HEK293T (cell line): ENCODE measurements around the gene LRMDA.

Source experiments
- CTCF ChIA-PET: fragments of 350-600 bp; formaldehyde crosslinking; extraction: SDS; loops from one replicate; lab custom pipeline; 2021; ENCODE audit warnings: antibody characterized with exemption, inconsistent platforms; lab: Yijun Ruan, JAX
- POLR2A ChIA-PET: fragments of 350-600 bp; formaldehyde crosslinking; extraction: SDS; loops from one replicate; lab custom pipeline; 2020; ENCODE audit warnings: antibody characterized with exemption, inconsistent platforms; lab: Yijun Ruan, JAX
- DNase-seq: peaks from one replicate; pipeline ENCODE4 v3.0.0; 2012; ENCODE audit warnings: mixed read lengths; ENCODE audit errors: extremely low spot score
- ARNT ChIP-seq: fragments of 450-650 bp; IDR thresholded peaks from 2 replicates; pipeline ENCODE4 v1.6.1; 2017; ENCODE audit warnings: mild to moderate bottlenecking
- BHLHE40 ChIP-seq: fragments of 450-650 bp; IDR thresholded peaks from 2 replicates; pipeline ENCODE4 v1.6.1; 2016; ENCODE audit warnings: mild to moderate bottlenecking, moderate library complexity, borderline replicate concordance
- CTBP1 ChIP-seq: fragments of 450-650 bp; IDR thresholded peaks from 2 replicates; pipeline ENCODE4 v1.6.1; 2016; ENCODE audit warnings: borderline replicate concordance
- ELF4 ChIP-seq: fragments of 450-650 bp; IDR thresholded peaks from 2 replicates; pipeline ENCODE4 v1.6.1; 2017; ENCODE audit warnings: antibody characterized with exemption
- FOXA1 ChIP-seq: fragments of 450-650 bp; IDR thresholded peaks from 2 replicates; pipeline ENCODE4 v1.6.1; 2016; ENCODE audit warnings: mild to moderate bottlenecking
- FOXK2 ChIP-seq: fragments of 450-650 bp; IDR thresholded peaks from 2 replicates; pipeline ENCODE4 v1.6.1; 2016; ENCODE audit warnings: mild to moderate bottlenecking
- FOXM1 ChIP-seq: fragments of 450-650 bp; IDR thresholded peaks from 2 replicates; pipeline ENCODE4 v1.6.1; 2017; ENCODE audit warnings: mild to moderate bottlenecking, borderline replicate concordance
- HDGF ChIP-seq: fragments of 450-650 bp; IDR thresholded peaks from 2 replicates; pipeline ENCODE4 v1.6.1; 2017; ENCODE audit warnings: antibody characterized with exemption, borderline replicate concordance
- L3MBTL2 ChIP-seq: fragments of 450-650 bp; conservative IDR thresholded peaks from 2 replicates; pipeline ENCODE4 v1.6.1; 2016; ENCODE audit warnings: mild to moderate bottlenecking
- LEF1 ChIP-seq: fragments of 450-650 bp; IDR thresholded peaks from 2 replicates; pipeline ENCODE4 v1.6.1; 2017; ENCODE audit warnings: mild to moderate bottlenecking, borderline replicate concordance
- NFRKB ChIP-seq: fragments of 450-650 bp; IDR thresholded peaks from 2 replicates; pipeline ENCODE4 v1.6.1; 2016; ENCODE audit warnings: mild to moderate bottlenecking, moderate library complexity
- PKNOX1 ChIP-seq: fragments of 450-650 bp; IDR thresholded peaks from 2 replicates; pipeline ENCODE4 v1.6.1; 2016
- SP1 ChIP-seq: fragments of 450-650 bp; IDR thresholded peaks from 2 replicates; pipeline ENCODE4 v1.6.1; 2017
- SUZ12 ChIP-seq: fragments of 450-650 bp; IDR thresholded peaks from 2 replicates; pipeline ENCODE4 v1.6.1; 2016; ENCODE audit warnings: mild to moderate bottlenecking
- TARDBP ChIP-seq: fragments of 450-650 bp; IDR thresholded peaks from 2 replicates; pipeline ENCODE4 v1.6.1; 2016
- ZNF384 ChIP-seq: fragments of 450-650 bp; IDR thresholded peaks from 2 replicates; pipeline ENCODE4 v1.6.1; 2016

LRMDA gene

GRCh38 chr10:75548356-75548755 lies 116.9 kb downstream of the LRMDA start:
- DNase-seq = no peak
- CTCF ChIA-PET = no interaction called here
- TF ChIP-seq ELF4 (no peak), TARDBP (no peak), L3MBTL2 (no peak), NFRKB (no peak), PKNOX1 (no peak), FOXA1 (no peak), ZNF384 (no peak), SP1 (no peak), BHLHE40 (no peak), LEF1 (no peak), CTBP1 (no peak), SUZ12 (no peak), FOXM1 (no peak), FOXK2 (no peak), ARNT (no peak), HDGF (no peak)
- POLR2A ChIA-PET = interaction anchor here (1.1 kb wide), 1 partner anchor 45 kb away, joined by 3 read pairs; no protein-coding TSS in a partner anchor

GRCh38 chr10:75550191-75550590 lies 118.8 kb downstream of the LRMDA start:
- ChIA-PET POLR2A (no interaction called here), CTCF (no interaction called here)
- DNase-seq = no peak
- no peak for TF ChIP-seq FOXA1
- no peak for TF ChIP-seq FOXM1
- TF ChIP-seq L3MBTL2 = no peak
- no peak for TF ChIP-seq LEF1
- no peak for TF ChIP-seq HDGF
- no peak for TF ChIP-seq TARDBP
- TF ChIP-seq ARNT = no peak
- TF ChIP-seq CTBP1 = no peak
- TF ChIP-seq SUZ12 = no peak
- no peak for TF ChIP-seq FOXK2
- no peak for TF ChIP-seq ZNF384
- no peak for TF ChIP-seq NFRKB
- no peak for TF ChIP-seq ELF4
- no peak for TF ChIP-seq PKNOX1
- TF ChIP-seq SP1 = no peak

GRCh38 chr10:75552171-75552570 lies 120.7 kb downstream of the LRMDA start:
- CTCF ChIA-PET = no interaction called here
- no peak for DNase-seq
- POLR2A ChIA-PET = no interaction called here
- TF ChIP-seq FOXM1 = no peak
- peak; percentile 46; the same call in 1 of the 2 replicates for TF ChIP-seq ZNF384

GRCh38 chr10:75553550-75553949 lies 122.1 kb downstream of the LRMDA start:
- DNase-seq = no peak
- TF ChIP-seq CTBP1 (no peak), ELF4 (no peak), SUZ12 (no peak), TARDBP (no peak), ZNF384 (no peak), BHLHE40 (no peak), FOXK2 (no peak), ARNT (no peak), SP1 (no peak), HDGF (no peak), FOXM1 (no peak), NFRKB (no peak)
- POLR2A ChIA-PET = no interaction called here
- CTCF ChIA-PET = no interaction called here

- CTCF ChIA-PET = interaction anchor here (0.7 kb wide), 1 partner anchor 562 kb away, joined by 3 read pairs; no protein-coding TSS in a partner anchor
- TF ChIP-seq HDGF (no peak), SP1 (no peak), FOXA1 (no peak)
- POLR2A ChIA-PET = interaction anchor here (0.6 kb wide), 1 partner anchor 151 kb away, joined by 3 read pairs; no protein-coding TSS in a partner anchor
- no peak for DNase-seq
These were observed 123.9 kb downstream of the LRMDA start for GRCh38 chr10:75555323-75555722.

- POLR2A ChIA-PET = no interaction called here
- CTCF ChIA-PET = no interaction called here
- TF ChIP-seq FOXK2 (no peak), FOXM1 (no peak), PKNOX1 (no peak)
- no peak for DNase-seq
These were observed 124.9 kb downstream of the LRMDA start for GRCh38 chr10:75556320-75556719.
